OCI-LY3 (cell line): ENCODE data around the gene HOXC9.

ENCODE experiments used
- H2AFZ ChIP-seq: fragments of 200-600, 300-600 bp; shearing (Covaris generic); 2 replicates; pipeline ENCODE4 v1.6.0; 2014; ENCODE audit warnings: antibody characterized with exemption, low read depth, low read length
- H3K27ac ChIP-seq: fragments of 200-600, 300-600 bp; sonication (generic); 2 replicates; pipeline ENCODE4 v1.5.1; 2014; ENCODE audit warnings: mild to moderate bottlenecking, low read length, moderate library complexity, mixed read lengths
- H3K27me3 ChIP-seq: fragments of 200-600, 300-600 bp; sonication (generic); 2 replicates; pipeline ENCODE4 v1.6.1; 2014; ENCODE audit warnings: low read depth, low read length, mixed read lengths
- H3K36me3 ChIP-seq: fragments of 200-600, 300-600 bp; sonication (generic); replicated peaks from 2 replicates; pipeline ENCODE3; 2014; ENCODE audit warnings: low read depth, low read length, mixed read lengths
- H3K4me1 ChIP-seq: fragments of 300-600, 200-600 bp; sonication (generic); 2 replicates; pipeline ENCODE4 v1.6.1; 2014; ENCODE audit warnings: low read length, mixed read lengths
- H3K4me2 ChIP-seq: fragments of 200-600, 300-600 bp; sonication (generic); 2 replicates; pipeline ENCODE4 v1.6.1; 2014; ENCODE audit warnings: low read length, mixed read lengths
- H3K4me3 ChIP-seq: fragments of 300-600, 200-600 bp; sonication (generic); 2 replicates; pipeline ENCODE4 v1.5.1; 2014; ENCODE audit warnings: antibody characterized with exemption, mild to moderate bottlenecking, low read length, moderate library complexity
- H3K79me2 ChIP-seq: fragments of 300-600, 200-600 bp; shearing (Covaris generic); 2 replicates; pipeline ENCODE4 v1.6.1; 2014; ENCODE audit warnings: mild to moderate bottlenecking, low read length, mixed read lengths
- H3K9ac ChIP-seq: fragments of 300-600, 200-600 bp; shearing (Covaris generic); 2 replicates; pipeline ENCODE4 v1.6.0; 2014; ENCODE audit warnings: mild to moderate bottlenecking, low read length, moderate library complexity
- H3K9me3 ChIP-seq: fragments of 200-600, 300-600 bp; shearing (Covaris generic); 2 replicates; pipeline ENCODE4 v1.6.1; 2014; ENCODE audit warnings: low read length, mixed read lengths; ENCODE audit not compliant: insufficient read depth
- H4K20me1 ChIP-seq: fragments of 200-600, 300-600 bp; sonication (generic); 2 replicates; pipeline ENCODE4 v1.6.1; 2016; ENCODE audit warnings: low read length, mixed read lengths; ENCODE audit not compliant: insufficient read depth
- EZH2phosphoT487 ChIP-seq: fragments of 200-600 bp; shearing (Covaris generic); IDR thresholded peaks from 2 replicates; pipeline ENCODE4 v1.6.1; 2018; ENCODE audit warnings: antibody characterized with exemption, mixed run types, low read depth
- TF ChIP-seq, protein P1 (sequence below): fragments of 200-600, 300-600 bp; sonication (generic); IDR thresholded peaks from 2 replicates; pipeline ENCODE4 v1.5.1; 2014; ENCODE audit warnings: antibody characterized with exemption, low read length, low read depth

The HOXC9 gene

GRCh38 chr12:53992377-53992889, 7.5 kb upstream of the HOXC9 start:
- H3K9ac ChIP-seq, result peak overlapping the region; percentile 27; the same call in 1 of the 2 replicates
- peak overlapping the region; percentile 1; the same call in 1 of the 2 replicates for H3K4me3 ChIP-seq
- TF ChIP-seq, protein P1, sequence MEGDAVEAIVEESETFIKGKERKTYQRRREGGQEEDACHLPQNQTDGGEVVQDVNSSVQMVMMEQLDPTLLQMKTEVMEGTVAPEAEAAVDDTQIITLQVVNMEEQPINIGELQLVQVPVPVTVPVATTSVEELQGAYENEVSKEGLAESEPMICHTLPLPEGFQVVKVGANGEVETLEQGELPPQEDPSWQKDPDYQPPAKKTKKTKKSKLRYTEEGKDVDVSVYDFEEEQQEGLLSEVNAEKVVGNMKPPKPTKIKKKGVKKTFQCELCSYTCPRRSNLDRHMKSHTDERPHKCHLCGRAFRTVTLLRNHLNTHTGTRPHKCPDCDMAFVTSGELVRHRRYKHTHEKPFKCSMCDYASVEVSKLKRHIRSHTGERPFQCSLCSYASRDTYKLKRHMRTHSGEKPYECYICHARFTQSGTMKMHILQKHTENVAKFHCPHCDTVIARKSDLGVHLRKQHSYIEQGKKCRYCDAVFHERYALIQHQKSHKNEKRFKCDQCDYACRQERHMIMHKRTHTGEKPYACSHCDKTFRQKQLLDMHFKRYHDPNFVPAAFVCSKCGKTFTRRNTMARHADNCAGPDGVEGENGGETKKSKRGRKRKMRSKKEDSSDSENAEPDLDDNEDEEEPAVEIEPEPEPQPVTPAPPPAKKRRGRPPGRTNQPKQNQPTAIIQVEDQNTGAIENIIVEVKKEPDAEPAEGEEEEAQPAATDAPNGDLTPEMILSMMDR, result no peak
- no peak for TF ChIP-seq EZH2phosphoT487
- no peaks in the 10 kb centered on the region for H4K20me1 ChIP-seq
- H2AFZ ChIP-seq, result no peak overlapping the region
- H3K27ac ChIP-seq, result peak overlapping the region; percentile 18; the same call in 1 of the 2 replicates
- H3K9me3 ChIP-seq, result no peaks in the 10 kb centered on the region
- H3K4me1 ChIP-seq, result peaks cover 70% of the 10 kb centered on the region
- no peaks in the 10 kb centered on the region for H3K36me3 ChIP-seq
- peak overlapping the region; percentile 99 for H3K4me2 ChIP-seq
- no peaks in the 10 kb centered on the region for H3K79me2 ChIP-seq
- 0 out of 2 replicates have a peak, but pooled peaks cover 8% of the 10 kb centered on the region for H3K27me3 ChIP-seq

- H3K27ac ChIP-seq, result no peak overlapping the region
- peak overlapping the region; percentile 99; the same call in 1 of the 2 replicates for H3K4me2 ChIP-seq
- H3K4me3 ChIP-seq, result no peak overlapping the region
- H3K27me3 ChIP-seq, result 0 out of 2 replicates have a peak, but pooled peaks cover 8% of the 10 kb centered on the region
- no peak overlapping the region for H2AFZ ChIP-seq
- H4K20me1 ChIP-seq, result no peaks in the 10 kb centered on the region
- H3K9me3 ChIP-seq, result no peaks in the 10 kb centered on the region
- TF ChIP-seq, protein P1, result no peak
- no peak for TF ChIP-seq EZH2phosphoT487
- H3K36me3 ChIP-seq, result no peaks in the 10 kb centered on the region
- peaks cover 60% of the 10 kb centered on the region for H3K4me1 ChIP-seq
- H3K9ac ChIP-seq, result no peak overlapping the region
- H3K79me2 ChIP-seq, result no peaks in the 10 kb centered on the region
Measured at GRCh38 chr12:53993162-53994008, 6.6 kb upstream of the HOXC9 start.

GRCh38 chr12:53994009-53994263, 6.0 kb upstream of the HOXC9 start:
- Histone ChIP-seq H3K4me1 (peaks cover 55% of the 10 kb centered on the region), H4K20me1 (no peaks in the 10 kb centered on the region), H3K9me3 (no peaks in the 10 kb centered on the region), H3K79me2 (no peaks in the 10 kb centered on the region), H3K4me3 (no peak overlapping the region), H2AFZ (no peak overlapping the region), H3K36me3 (no peaks in the 10 kb centered on the region), H3K27me3 (0 out of 2 replicates have a peak, but pooled peaks cover 8% of the 10 kb centered on the region), H3K4me2 (no peak overlapping the region), H3K27ac (no peak overlapping the region), H3K9ac (no peak overlapping the region)
- TF ChIP-seq EZH2phosphoT487, result no peak
- TF ChIP-seq, protein P1, result no peak

DNA sequence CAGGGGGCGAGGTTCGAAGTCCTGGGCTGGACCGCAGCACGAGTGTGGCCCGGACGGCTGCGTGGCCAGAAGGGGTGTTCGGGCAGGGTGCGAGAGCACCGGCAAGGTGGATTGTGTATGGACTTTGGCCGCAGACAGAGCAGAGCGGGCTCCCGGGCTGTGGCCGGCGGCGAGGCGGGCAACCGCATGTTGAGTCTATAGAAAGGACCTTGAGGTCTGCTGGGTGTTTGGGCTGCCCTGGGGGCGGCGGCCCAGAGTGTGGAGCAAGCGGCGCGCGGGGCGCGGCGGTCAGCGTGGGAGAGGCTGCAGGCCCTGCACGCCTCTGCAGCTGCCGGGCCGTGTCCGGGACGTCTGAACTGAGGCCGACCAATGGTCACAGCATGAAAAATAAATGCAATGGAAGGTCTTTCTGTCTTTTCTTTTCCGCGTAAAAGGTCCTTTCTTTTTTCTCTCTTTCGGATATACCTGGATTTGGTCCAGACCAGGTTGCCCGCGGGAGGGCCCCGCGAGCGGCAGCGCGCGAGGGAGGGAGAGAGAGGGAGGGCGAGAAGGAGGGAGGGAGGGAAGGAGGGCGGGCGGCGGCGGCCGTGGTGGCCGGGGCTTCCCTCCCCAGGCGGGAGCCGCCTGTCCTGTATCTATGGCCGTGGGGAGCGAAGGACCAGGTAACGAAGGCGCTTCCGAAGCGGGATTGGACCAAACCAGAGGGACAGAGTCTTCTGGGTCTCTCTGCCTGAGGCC, 5.5 kb upstream of the HOXC9 start:
- H3K27ac ChIP-seq, result no peak overlapping the region
- no peaks in the 10 kb centered on the region for H3K79me2 ChIP-seq
- 0 out of 2 replicates have a peak, but pooled peaks cover 8% of the 10 kb centered on the region for H3K27me3 ChIP-seq
- TF ChIP-seq EZH2phosphoT487, result no peak
- TF ChIP-seq, protein P1, result no peak
- no peak overlapping the region for H3K9ac ChIP-seq
- peaks cover 52% of the 10 kb centered on the region for H3K4me1 ChIP-seq
- H3K9me3 ChIP-seq, result no peaks in the 10 kb centered on the region
- H3K4me3 ChIP-seq, result peak overlapping the region; percentile 90; the same call in 1 of the 2 replicates
- peak overlapping the region; percentile 95 for H3K4me2 ChIP-seq
- H3K36me3 ChIP-seq, result no peaks in the 10 kb centered on the region
- H2AFZ ChIP-seq, result no peak overlapping the region
- H4K20me1 ChIP-seq, result no peaks in the 10 kb centered on the region
